Measurements from ENCODE around the gene TOP3A. TPM values are rescaled to one million over a fixed set of nuclear protein-coding genes. Genes with fewer than 3 reads are reported as not detected.

The TOP3A gene
- total and polyA plus RNA-seq, 2 experiments from 2014 or later: 21.7 to 76.7 TPM

DNA sequence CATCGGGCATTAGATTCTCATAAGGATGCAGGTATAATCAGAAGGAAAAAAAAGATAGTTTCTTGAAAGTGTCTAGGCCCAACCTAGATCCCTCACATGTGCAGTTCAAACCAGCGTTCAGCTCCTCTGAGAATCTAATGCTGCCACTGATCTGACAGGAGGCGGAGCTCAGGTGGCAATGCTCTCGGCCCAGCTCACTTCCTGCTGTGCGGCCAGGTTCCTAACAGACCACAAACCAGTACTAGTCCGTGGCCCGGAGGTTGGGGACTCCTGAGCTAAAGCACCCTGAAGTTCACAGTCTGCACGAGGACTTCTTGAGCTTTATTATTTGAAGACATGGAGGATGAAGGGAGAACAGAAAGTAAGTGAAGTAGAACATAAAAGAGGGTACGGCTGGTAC lies 17.1 kb upstream of the TOP3A start:
- H3K27me3 Mint-ChIP-seq (ENCODE audit: insufficient read depth, low read depth, poor library complexity): peaks cover 6% of the 10 kb centered on the region
- DNase-seq (ENCODE audit: low spot score) (no peak), ATAC-seq (no peak)
- H3K79me2 ChIP-seq (replicated peaks; ENCODE audit: insufficient read depth): no peaks in the 10 kb centered on the region
- no peak overlapping the region for H3K27ac Mint-ChIP-seq
- peaks cover 16% of the 10 kb centered on the region for H3K36me3 ChIP-seq (ENCODE audit: insufficient read depth)
- H2AFZ ChIP-seq: no peak overlapping the region
- H3K9me2 ChIP-seq (ENCODE audit: insufficient read depth): no peaks in the 10 kb centered on the region
- H3K4me1 ChIP-seq (ENCODE audit: insufficient read depth): no peaks in the 10 kb centered on the region
- H3K9me3 Mint-ChIP-seq: peaks cover 12% of the 10 kb centered on the region
- TF ChIP-seq JUNB (IDR thresholded peaks at IDR 0.05; ENCODE audit: unreplicated experiment): no peak
- H4K20me1 ChIP-seq (replicated peaks; ENCODE audit: insufficient read depth): peaks cover 5% of the 10 kb centered on the region
- no peaks in the 10 kb centered on the region for H3K27me3 ChIP-seq (ENCODE audit: insufficient read depth)
- H3K4me3 Mint-ChIP-seq: no peak overlapping the region; the same call in 2 of the 3 replicates
- no peak overlapping the region for H3K4me3 ChIP-seq
- no peak overlapping the region for H3K27ac ChIP-seq (ENCODE audit: low read depth)
- no peaks in the 10 kb centered on the region for H3K4me1 Mint-ChIP-seq
- H3K36me3 Mint-ChIP-seq (ENCODE audit: low read depth): peaks cover 73% of the 10 kb centered on the region
- H3K4me2 ChIP-seq: no peak overlapping the region
- H3F3A ChIP-seq (replicated peaks; ENCODE audit: low read depth): no peaks in the 10 kb centered on the region; the same call in 1 of the 2 replicates

DNA sequence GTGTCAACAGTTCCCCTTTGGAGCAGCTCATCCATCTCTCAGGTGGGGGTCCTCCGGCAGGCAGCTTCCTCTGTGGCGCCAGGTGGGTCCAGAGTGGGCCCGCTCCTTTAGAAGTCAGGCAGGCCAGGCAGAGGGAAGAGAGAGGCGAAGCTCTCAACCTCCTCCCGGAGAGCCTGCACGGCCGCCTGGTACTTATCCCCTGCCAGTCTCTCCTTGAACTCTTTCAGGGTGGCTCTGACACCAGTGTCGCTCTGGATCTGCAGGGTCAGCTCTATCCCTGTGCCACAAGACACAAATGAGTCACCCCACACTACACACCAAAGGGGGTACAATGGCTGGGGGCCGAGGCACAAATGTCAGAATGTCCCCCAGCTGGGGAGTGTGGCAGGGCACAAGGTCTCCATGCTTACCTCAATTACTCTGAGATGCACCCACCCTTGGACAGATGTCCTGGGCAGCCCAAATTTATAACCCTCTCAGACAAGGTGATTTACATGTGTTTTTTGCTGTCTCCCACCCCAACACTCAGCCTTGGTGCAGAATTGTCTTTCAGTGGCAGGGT lies 13.9 kb upstream of the TOP3A start:
- H3K36me3 ChIP-seq (ENCODE audit: insufficient read depth): no peaks in the 10 kb centered on the region; the same call in none of the 2 replicates
- H3K4me3 Mint-ChIP-seq: no peak overlapping the region
- TF ChIP-seq, protein P1, sequence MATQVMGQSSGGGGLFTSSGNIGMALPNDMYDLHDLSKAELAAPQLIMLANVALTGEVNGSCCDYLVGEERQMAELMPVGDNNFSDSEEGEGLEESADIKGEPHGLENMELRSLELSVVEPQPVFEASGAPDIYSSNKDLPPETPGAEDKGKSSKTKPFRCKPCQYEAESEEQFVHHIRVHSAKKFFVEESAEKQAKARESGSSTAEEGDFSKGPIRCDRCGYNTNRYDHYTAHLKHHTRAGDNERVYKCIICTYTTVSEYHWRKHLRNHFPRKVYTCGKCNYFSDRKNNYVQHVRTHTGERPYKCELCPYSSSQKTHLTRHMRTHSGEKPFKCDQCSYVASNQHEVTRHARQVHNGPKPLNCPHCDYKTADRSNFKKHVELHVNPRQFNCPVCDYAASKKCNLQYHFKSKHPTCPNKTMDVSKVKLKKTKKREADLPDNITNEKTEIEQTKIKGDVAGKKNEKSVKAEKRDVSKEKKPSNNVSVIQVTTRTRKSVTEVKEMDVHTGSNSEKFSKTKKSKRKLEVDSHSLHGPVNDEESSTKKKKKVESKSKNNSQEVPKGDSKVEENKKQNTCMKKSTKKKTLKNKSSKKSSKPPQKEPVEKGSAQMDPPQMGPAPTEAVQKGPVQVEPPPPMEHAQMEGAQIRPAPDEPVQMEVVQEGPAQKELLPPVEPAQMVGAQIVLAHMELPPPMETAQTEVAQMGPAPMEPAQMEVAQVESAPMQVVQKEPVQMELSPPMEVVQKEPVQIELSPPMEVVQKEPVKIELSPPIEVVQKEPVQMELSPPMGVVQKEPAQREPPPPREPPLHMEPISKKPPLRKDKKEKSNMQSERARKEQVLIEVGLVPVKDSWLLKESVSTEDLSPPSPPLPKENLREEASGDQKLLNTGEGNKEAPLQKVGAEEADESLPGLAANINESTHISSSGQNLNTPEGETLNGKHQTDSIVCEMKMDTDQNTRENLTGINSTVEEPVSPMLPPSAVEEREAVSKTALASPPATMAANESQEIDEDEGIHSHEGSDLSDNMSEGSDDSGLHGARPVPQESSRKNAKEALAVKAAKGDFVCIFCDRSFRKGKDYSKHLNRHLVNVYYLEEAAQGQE (IDR thresholded peaks at IDR 0.05; ENCODE audit: unreplicated experiment): no peak
- no peak for TF ChIP-seq POLR2AphosphoS5 (IDR thresholded peaks at IDR 0.05; ENCODE audit: low read depth)
- no peak for TF ChIP-seq EZH2 (IDR thresholded peaks at IDR 0.05; ENCODE audit: low read depth, unreplicated experiment)
- TF ChIP-seq, protein P2, sequence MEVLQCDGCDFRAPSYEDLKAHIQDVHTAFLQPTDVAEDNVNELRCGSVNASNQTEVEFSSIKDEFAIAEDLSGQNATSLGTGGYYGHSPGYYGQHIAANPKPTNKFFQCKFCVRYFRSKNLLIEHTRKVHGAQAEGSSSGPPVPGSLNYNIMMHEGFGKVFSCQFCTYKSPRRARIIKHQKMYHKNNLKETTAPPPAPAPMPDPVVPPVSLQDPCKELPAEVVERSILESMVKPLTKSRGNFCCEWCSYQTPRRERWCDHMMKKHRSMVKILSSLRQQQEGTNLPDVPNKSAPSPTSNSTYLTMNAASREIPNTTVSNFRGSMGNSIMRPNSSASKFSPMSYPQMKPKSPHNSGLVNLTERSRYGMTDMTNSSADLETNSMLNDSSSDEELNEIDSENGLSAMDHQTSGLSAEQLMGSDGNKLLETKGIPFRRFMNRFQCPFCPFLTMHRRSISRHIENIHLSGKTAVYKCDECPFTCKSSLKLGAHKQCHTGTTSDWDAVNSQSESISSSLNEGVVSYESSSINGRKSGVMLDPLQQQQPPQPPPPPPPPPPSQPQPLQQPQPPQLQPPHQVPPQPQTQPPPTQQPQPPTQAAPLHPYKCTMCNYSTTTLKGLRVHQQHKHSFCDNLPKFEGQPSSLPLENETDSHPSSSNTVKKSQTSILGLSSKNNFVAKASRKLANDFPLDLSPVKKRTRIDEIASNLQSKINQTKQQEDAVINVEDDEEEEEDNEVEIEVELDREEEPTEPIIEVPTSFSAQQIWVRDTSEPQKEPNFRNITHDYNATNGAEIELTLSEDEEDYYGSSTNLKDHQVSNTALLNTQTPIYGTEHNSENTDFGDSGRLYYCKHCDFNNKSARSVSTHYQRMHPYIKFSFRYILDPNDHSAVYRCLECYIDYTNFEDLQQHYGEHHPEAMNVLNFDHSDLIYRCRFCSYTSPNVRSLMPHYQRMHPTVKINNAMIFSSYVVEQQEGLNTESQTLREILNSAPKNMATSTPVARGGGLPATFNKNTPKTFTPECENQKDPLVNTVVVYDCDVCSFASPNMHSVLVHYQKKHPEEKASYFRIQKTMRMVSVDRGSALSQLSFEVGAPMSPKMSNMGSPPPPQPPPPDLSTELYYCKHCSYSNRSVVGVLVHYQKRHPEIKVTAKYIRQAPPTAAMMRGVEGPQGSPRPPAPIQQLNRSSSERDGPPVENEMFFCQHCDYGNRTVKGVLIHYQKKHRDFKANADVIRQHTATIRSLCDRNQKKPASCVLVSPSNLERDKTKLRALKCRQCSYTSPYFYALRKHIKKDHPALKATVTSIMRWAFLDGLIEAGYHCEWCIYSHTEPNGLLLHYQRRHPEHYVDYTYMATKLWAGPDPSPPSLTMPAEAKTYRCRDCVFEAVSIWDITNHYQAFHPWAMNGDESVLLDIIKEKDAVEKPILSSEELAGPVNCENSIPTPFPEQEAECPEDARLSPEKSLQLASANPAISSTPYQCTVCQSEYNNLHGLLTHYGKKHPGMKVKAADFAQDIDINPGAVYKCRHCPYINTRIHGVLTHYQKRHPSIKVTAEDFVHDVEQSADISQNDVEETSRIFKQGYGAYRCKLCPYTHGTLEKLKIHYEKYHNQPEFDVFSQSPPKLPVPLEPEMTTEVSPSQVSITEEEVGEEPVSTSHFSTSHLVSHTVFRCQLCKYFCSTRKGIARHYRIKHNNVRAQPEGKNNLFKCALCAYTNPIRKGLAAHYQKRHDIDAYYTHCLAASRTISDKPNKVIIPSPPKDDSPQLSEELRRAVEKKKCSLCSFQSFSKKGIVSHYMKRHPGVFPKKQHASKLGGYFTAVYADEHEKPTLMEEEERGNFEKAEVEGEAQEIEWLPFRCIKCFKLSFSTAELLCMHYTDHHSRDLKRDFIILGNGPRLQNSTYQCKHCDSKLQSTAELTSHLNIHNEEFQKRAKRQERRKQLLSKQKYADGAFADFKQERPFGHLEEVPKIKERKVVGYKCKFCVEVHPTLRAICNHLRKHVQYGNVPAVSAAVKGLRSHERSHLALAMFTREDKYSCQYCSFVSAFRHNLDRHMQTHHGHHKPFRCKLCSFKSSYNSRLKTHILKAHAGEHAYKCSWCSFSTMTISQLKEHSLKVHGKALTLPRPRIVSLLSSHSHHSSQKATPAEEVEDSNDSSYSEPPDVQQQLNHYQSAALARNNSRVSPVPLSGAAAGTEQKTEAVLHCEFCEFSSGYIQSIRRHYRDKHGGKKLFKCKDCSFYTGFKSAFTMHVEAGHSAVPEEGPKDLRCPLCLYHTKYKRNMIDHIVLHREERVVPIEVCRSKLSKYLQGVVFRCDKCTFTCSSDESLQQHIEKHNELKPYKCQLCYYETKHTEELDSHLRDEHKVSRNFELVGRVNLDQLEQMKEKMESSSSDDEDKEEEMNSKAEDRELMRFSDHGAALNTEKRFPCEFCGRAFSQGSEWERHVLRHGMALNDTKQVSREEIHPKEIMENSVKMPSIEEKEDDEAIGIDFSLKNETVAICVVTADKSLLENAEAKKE (CRISPR knock-in tag; IDR thresholded peaks at IDR 0.05): no peak
- TF ChIP-seq JUNB (IDR thresholded peaks at IDR 0.05; ENCODE audit: unreplicated experiment): no peak
- TF ChIP-seq ZNF114 (CRISPR knock-in tag; IDR thresholded peaks at IDR 0.05): no peak
- TF ChIP-seq, protein P3, sequence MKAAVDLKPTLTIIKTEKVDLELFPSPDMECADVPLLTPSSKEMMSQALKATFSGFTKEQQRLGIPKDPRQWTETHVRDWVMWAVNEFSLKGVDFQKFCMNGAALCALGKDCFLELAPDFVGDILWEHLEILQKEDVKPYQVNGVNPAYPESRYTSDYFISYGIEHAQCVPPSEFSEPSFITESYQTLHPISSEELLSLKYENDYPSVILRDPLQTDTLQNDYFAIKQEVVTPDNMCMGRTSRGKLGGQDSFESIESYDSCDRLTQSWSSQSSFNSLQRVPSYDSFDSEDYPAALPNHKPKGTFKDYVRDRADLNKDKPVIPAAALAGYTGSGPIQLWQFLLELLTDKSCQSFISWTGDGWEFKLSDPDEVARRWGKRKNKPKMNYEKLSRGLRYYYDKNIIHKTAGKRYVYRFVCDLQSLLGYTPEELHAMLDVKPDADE (IDR thresholded peaks at IDR 0.05): no peak
- TF ChIP-seq CREB1 (CRISPR knock-in tag; IDR thresholded peaks at IDR 0.05; ENCODE audit: low read depth): no peak
- TF ChIP-seq STAT1 (IDR thresholded peaks at IDR 0.05; ENCODE audit: unreplicated experiment): no peak

More for the DNA sequence above, 13.9 kb upstream of the TOP3A start:
- peaks cover 62% of the 10 kb centered on the region for H3K36me3 Mint-ChIP-seq (ENCODE audit: low read depth)
- ATAC-seq (no peak), DNase-seq (ENCODE audit: low spot score) (no peak)
- peaks cover 3% of the 10 kb centered on the region for H3K9me3 Mint-ChIP-seq
- Histone ChIP-seq H3K4me3 (no peak overlapping the region), H3K4me2 (no peak overlapping the region), H3K27me3 (ENCODE audit: insufficient read depth) (no peaks in the 10 kb centered on the region), H2AFZ (no peak overlapping the region), H4K20me1 (replicated peaks; ENCODE audit: insufficient read depth) (no peaks in the 10 kb centered on the region; the same call in 1 of the 2 replicates), H3K4me1 (ENCODE audit: insufficient read depth) (no peaks in the 10 kb centered on the region), H3K27ac (ENCODE audit: low read depth) (peak overlapping the region; percentile 19; the same call in 1 of the 2 replicates), H3F3A (replicated peaks; ENCODE audit: low read depth) (no peaks in the 10 kb centered on the region; the same call in 1 of the 2 replicates), H3K9me2 (ENCODE audit: insufficient read depth) (no peaks in the 10 kb centered on the region), H3K79me2 (replicated peaks; ENCODE audit: insufficient read depth) (no peaks in the 10 kb centered on the region)
- no peak overlapping the region; the same call in 1 of the 2 replicates for H3K27ac Mint-ChIP-seq
- H3K4me1 Mint-ChIP-seq: no peaks in the 10 kb centered on the region
- peaks cover 8% of the 10 kb centered on the region for H3K27me3 Mint-ChIP-seq (ENCODE audit: insufficient read depth, low read depth, poor library complexity)

Measured in GM23338 (cell line).